ENCODE measurements around the gene IRAK4.

IRAK4 gene

GRCh38 chr12:43836475-43836989, 77.8 kb downstream of the IRAK4 start:
- DNase-seq (ENCODE audit: low spot score) = no peak

Data from cerebellar cortex (tissue), 1 donor.